ENCODE results near the gene SDR39U1.

- TF ChIP-seq CTCF (IDR thresholded peaks at IDR 0.05; ENCODE audit: insufficient read depth, low read length) (peak; percentile 43), POLR2AphosphoS5 (IDR thresholded peaks at IDR 0.05; ENCODE audit: low read depth) (no peak), GABPA (IDR thresholded peaks at IDR 0.05; ENCODE audit: low read depth) (no peak)
- TF ChIP-seq, protein P1, sequence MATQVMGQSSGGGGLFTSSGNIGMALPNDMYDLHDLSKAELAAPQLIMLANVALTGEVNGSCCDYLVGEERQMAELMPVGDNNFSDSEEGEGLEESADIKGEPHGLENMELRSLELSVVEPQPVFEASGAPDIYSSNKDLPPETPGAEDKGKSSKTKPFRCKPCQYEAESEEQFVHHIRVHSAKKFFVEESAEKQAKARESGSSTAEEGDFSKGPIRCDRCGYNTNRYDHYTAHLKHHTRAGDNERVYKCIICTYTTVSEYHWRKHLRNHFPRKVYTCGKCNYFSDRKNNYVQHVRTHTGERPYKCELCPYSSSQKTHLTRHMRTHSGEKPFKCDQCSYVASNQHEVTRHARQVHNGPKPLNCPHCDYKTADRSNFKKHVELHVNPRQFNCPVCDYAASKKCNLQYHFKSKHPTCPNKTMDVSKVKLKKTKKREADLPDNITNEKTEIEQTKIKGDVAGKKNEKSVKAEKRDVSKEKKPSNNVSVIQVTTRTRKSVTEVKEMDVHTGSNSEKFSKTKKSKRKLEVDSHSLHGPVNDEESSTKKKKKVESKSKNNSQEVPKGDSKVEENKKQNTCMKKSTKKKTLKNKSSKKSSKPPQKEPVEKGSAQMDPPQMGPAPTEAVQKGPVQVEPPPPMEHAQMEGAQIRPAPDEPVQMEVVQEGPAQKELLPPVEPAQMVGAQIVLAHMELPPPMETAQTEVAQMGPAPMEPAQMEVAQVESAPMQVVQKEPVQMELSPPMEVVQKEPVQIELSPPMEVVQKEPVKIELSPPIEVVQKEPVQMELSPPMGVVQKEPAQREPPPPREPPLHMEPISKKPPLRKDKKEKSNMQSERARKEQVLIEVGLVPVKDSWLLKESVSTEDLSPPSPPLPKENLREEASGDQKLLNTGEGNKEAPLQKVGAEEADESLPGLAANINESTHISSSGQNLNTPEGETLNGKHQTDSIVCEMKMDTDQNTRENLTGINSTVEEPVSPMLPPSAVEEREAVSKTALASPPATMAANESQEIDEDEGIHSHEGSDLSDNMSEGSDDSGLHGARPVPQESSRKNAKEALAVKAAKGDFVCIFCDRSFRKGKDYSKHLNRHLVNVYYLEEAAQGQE (IDR thresholded peaks at IDR 0.05; ENCODE audit: insufficient replicate concordance, low read depth) = no peak
Measured at GRCh38 chr14:24481622-24482324, 39.2 kb upstream of the SDR39U1 start.

Measured in HL-60 (cell line).